Left lung (tissue), 10 donors: ENCODE data around the gene AGBL1. TPM values are rescaled to one million over a fixed set of nuclear protein-coding genes. Genes with fewer than 3 reads are reported as not detected.

ENCODE experiments used
- ATAC-seq: fragments of 200-7000 bp; cut with Tn5 transposase; one replicate; pipeline ENCODE4 v1.9.1; 2020; ENCODE audit warnings: moderate library complexity
- DNase-seq, 4 donors: peaks; one replicate each; pipeline ENCODE4 v3.0.0-alpha.2; 2013 to 2020
- H3K27ac ChIP-seq, 2 donors: fragments of 200-600 bp; sonication (generic) in 1 of 2; one replicate each; pipeline versions ENCODE4 v1.5.0 to v1.8.0; 2020 to 2021
- H3K27me3 ChIP-seq, 2 donors: fragments of 200-600 bp; sonication (generic) in 1 of 2; one replicate each; pipeline versions ENCODE4 v1.5.0 to v1.8.0; 2020 to 2021
- H3K36me3 ChIP-seq, 2 donors: fragments of 200-600 bp; sonication (generic) in 1 of 2; one replicate each; pipeline versions ENCODE4 v1.5.0 to v1.8.0; 2020 to 2021
- H3K4me1 ChIP-seq, 2 donors: fragments of 200-600 bp; one replicate each; pipeline ENCODE4 v1.8.0; 2021
- H3K4me3 ChIP-seq, 2 donors: fragments of 200-600 bp; sonication (generic) in 1 of 2; one replicate each; pipeline versions ENCODE4 v1.5.0 to v1.8.0; 2020 to 2021; ENCODE audit warnings: mild to moderate bottlenecking in 1 of 2
- H3K9me3 ChIP-seq, 2 donors: fragments of 200-600 bp; sonication (generic) in 1 of 2; one replicate each; pipeline versions ENCODE4 v1.5.0 to v1.8.0; 2020 to 2021
- CTCF ChIP-seq, 2 donors: fragments of 200-600 bp; sonication (generic) in 1 of 2; IDR thresholded peaks; one replicate each; pipeline versions ENCODE4 v1.5.0 to v1.8.0; 2021; ENCODE audit warnings: antibody characterized with exemption in 2 of 2
- intact Hi-C, 2 donors: fragments of 100-400 bp; cut with DNase I; formaldehyde crosslinking; loops; one replicate each; pipeline versions ENCODE4 v1.11.2 to v1.14.2; 2022
- polyA plus RNA-seq, 6 donors: library from polyadenylated mRNA; unstranded; fragments of 120-200 nt; gene quantifications; one replicate each; pipeline ENCODE4 v1.2.1, GENCODE V29; 2013; ENCODE audit not compliant: insufficient read length in 6 of 6
- total RNA-seq, 2 donors: library from RNA; stranded (reverse); fragmentation: NEBNext Ultra II Directional; extraction: Animal tissue kit (Norgen Biotek cat#: 25700); gene quantifications; one replicate each; pipeline ENCODE4 v1.2.1, GENCODE V29; 2021
- donor health status: DM: no; HTN: yes; CAD: no.
- donor health status: DM: no; HTN: no; CAD: no.

AGBL1 gene
- total and polyA plus RNA-seq, 8 donors = 0.01 to 3.3 (median 0.11) TPM; not detected in 1

GRCh38 chr15:86193716-86194380 is 114.2 kb downstream of the AGBL1 start:
- ATAC-seq (no peak), DNase-seq (peak in 2 of 4 donors; percentile 78 to 79)
- H3K27me3 ChIP-seq = no peaks in the 10 kb centered on the region
- no peaks in the 10 kb centered on the region for H3K9me3 ChIP-seq
- H3K27ac ChIP-seq = no peak overlapping the region
- no peak for TF ChIP-seq CTCF (IDR thresholded peaks at IDR 0.05)
- intact Hi-C loops = no loop called here
- H3K4me3 ChIP-seq = no peak overlapping the region
- H3K4me1 ChIP-seq = no peaks in the 10 kb centered on the region
- no peaks in the 10 kb centered on the region for H3K36me3 ChIP-seq

GRCh38 chr15:86197770-86198169 is 118.1 kb downstream of the AGBL1 start:
- Histone ChIP-seq H3K27me3 (no peaks in the 10 kb centered on the region), H3K36me3 (no peaks in the 10 kb centered on the region), H3K27ac (no peak overlapping the region), H3K4me3 (no peak overlapping the region), H3K4me1 (no peaks in the 10 kb centered on the region), H3K9me3 (no peaks in the 10 kb centered on the region)
- DNase-seq = no peak
- no peak for ATAC-seq
- no peak for TF ChIP-seq CTCF (IDR thresholded peaks at IDR 0.05)
- intact Hi-C loops = no loop called here

- ATAC-seq (no peak), DNase-seq (no peak)
- Histone ChIP-seq H3K27ac (no peak overlapping the region), H3K4me3 (no peak overlapping the region), H3K36me3 (no peaks in the 10 kb centered on the region), H3K9me3 (no peaks in the 10 kb centered on the region), H3K27me3 (no peaks in the 10 kb centered on the region), H3K4me1 (no peaks in the 10 kb centered on the region)
- TF ChIP-seq CTCF (IDR thresholded peaks at IDR 0.05) = no peak
- intact Hi-C loops = no loop called here
Measured at GRCh38 chr15:86199467-86200145, 119.9 kb downstream of the AGBL1 start.

DNA sequence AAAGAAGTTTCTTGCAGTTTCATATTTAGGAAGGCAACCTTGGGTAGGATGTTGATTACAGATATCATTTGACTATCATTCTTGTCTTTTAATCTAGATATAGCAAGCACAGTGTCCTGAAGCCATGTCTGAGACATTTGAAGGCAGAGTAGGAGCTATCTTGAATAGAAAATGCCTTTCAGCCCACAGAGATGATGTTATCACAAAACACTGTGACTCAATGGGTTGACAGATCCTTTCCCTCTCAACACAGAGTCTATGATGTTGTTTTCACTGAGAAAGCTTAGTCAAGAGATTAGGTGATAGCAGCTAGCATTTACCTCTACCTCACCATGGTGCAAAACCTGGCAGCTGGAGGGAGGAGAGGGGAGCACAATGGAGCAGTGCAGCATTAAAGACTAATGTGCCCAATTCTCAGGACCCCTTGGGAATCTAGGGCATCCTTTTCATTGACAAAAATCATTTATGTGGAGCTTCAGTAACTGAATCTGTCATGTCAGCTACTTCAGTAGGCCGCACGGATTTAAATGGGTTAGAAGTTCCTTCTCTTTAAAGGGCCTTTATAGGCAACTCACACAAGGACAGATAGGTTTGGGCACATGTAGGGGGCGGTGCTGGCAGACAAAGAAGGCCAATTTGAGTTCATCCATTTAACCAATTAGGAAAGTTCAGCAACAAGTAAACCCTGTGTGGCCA is 121.8 kb downstream of the AGBL1 start:
- intact Hi-C loops = no loop called here
- H3K4me3 ChIP-seq = no peak overlapping the region
- no peak for TF ChIP-seq CTCF (IDR thresholded peaks at IDR 0.05)
- no peaks in the 10 kb centered on the region for H3K36me3 ChIP-seq
- no peaks in the 10 kb centered on the region for H3K9me3 ChIP-seq
- no peak overlapping the region for H3K27ac ChIP-seq
- no peak for DNase-seq
- no peaks in the 10 kb centered on the region for H3K4me1 ChIP-seq
- no peaks in the 10 kb centered on the region for H3K27me3 ChIP-seq
- ATAC-seq = no peak

GRCh38 chr15:86203462-86203861 is 123.8 kb downstream of the AGBL1 start:
- H3K9me3 ChIP-seq = no peaks in the 10 kb centered on the region
- no peak for TF ChIP-seq CTCF (IDR thresholded peaks at IDR 0.05)
- H3K27ac ChIP-seq = no peak overlapping the region
- intact Hi-C loops = no loop called here
- H3K4me3 ChIP-seq = no peak overlapping the region
- H3K36me3 ChIP-seq = no peaks in the 10 kb centered on the region
- ATAC-seq = no peak
- no peaks in the 10 kb centered on the region for H3K27me3 ChIP-seq
- no peak for DNase-seq
- no peaks in the 10 kb centered on the region for H3K4me1 ChIP-seq
